CD14-positive monocyte (primary cell): ENCODE data around the gene MAP7. TPM values are rescaled to one million over a fixed set of nuclear protein-coding genes. Genes with fewer than 3 reads are reported as not detected.

ENCODE experiments used
- DNase-seq, 3 donors: peaks; one replicate each; pipeline ENCODE4 v3.0.0-alpha.2; 2011 to 2022
- H2AFZ ChIP-seq: 2 replicates; pipeline ENCODE4 v1.6.0; 2012; ENCODE audit warnings: mild to moderate bottlenecking, low read depth, low read length, inconsistent platforms; ENCODE audit not compliant: insufficient read depth, poor library complexity, severe bottlenecking
- H3K27ac ChIP-seq, 2 donors: 1 replicate in 1 of 2; 2 replicates in 1 of 2; pipeline ENCODE4 v1.5.1; 2012 to 2013; ENCODE audit warnings: low read length in 2 of 2, control low read depth in 1 of 2, inconsistent platforms in 1 of 2, low read depth in 1 of 2, mild to moderate bottlenecking in 1 of 2
- H3K27me3 ChIP-seq, 2 donors: one replicate each; pipeline versions ENCODE4 v1.6.0 to v1.6.1; 2011 to 2013; ENCODE audit warnings: low read length in 2 of 2; ENCODE audit not compliant: control insufficient read depth in 2 of 2, insufficient read depth in 2 of 2
- H3K36me3 ChIP-seq, 2 donors: replicated peaks in 1 of 2; 1 replicate in 1 of 2; 2 replicates in 1 of 2; pipeline versions ENCODE4 v1.5.1 to v1.6.1; 2012 to 2013; ENCODE audit warnings: low read length in 2 of 2, control low read depth in 1 of 2, inconsistent platforms in 1 of 2, mild to moderate bottlenecking in 1 of 2; ENCODE audit not compliant: insufficient read depth in 2 of 2, control insufficient read depth in 1 of 2
- H3K4me1 ChIP-seq, 2 donors: 1 replicate in 1 of 2; 2 replicates in 1 of 2; pipeline versions ENCODE4 v1.5.1 to v1.6.1; 2012 to 2013; ENCODE audit warnings: low read length in 2 of 2, control low read depth in 1 of 2, inconsistent platforms in 1 of 2, mild to moderate bottlenecking in 1 of 2, moderate library complexity in 1 of 2; ENCODE audit not compliant: insufficient read depth in 2 of 2, control insufficient read depth in 1 of 2
- H3K4me2 ChIP-seq: replicated peaks from 2 replicates; pipeline ENCODE3; 2012; ENCODE audit warnings: low read length, moderate library complexity, mild to moderate bottlenecking; ENCODE audit not compliant: poor library complexity, severe bottlenecking; ENCODE audit errors: extremely low read depth
- H3K4me3 ChIP-seq, 3 experiments: fragments of 200-600 bp in 1 of 3; sonication (generic) in 1 of 3; replicated peaks in 1 of 3; 1 replicate in 2 of 3; 2 replicates in 1 of 3; pipeline ENCODE4 v1.5.1; 2011 to 2013; ENCODE audit warnings: low read length in 3 of 3, mild to moderate bottlenecking in 3 of 3, control low read depth in 2 of 3, low read depth in 2 of 3, inconsistent platforms in 1 of 3, moderate library complexity in 1 of 3
- H3K79me2 ChIP-seq: 2 replicates; pipeline ENCODE4 v1.6.0; 2012; ENCODE audit warnings: mild to moderate bottlenecking, control low read depth, inconsistent platforms, low read length, moderate library complexity; ENCODE audit not compliant: insufficient read depth
- H3K9ac ChIP-seq: 2 replicates; pipeline ENCODE4 v1.6.0; 2017; ENCODE audit warnings: low read length, mild to moderate bottlenecking; ENCODE audit not compliant: insufficient read depth, poor library complexity, severe bottlenecking
- H3K9me3 ChIP-seq, 2 donors: replicated peaks in 1 of 2; 1 replicate in 1 of 2; 2 replicates in 1 of 2; pipeline versions ENCODE4 v1.5.1 to v1.6.1; 2012 to 2013; ENCODE audit warnings: low read length in 2 of 2, control low read depth in 1 of 2; ENCODE audit not compliant: control insufficient read depth in 1 of 2, insufficient read depth in 1 of 2
- H4K20me1 ChIP-seq: 2 replicates; pipeline ENCODE4 v1.6.0; 2012; ENCODE audit warnings: mild to moderate bottlenecking, low read length, control low read depth, moderate library complexity; ENCODE audit not compliant: insufficient read depth
- H3K27ac Mint-ChIP-seq, 7 donors: one replicate each; pipeline ENCODE4 v1.8.0; 2020; ENCODE audit warnings: mild to moderate bottlenecking in 7 of 7, mixed read lengths in 7 of 7, moderate library complexity in 6 of 7, inconsistent platforms in 2 of 7
- H3K27me3 Mint-ChIP-seq, 3 donors: one replicate each; pipeline ENCODE4 v1.8.0; 2021 to 2022; ENCODE audit warnings: low read depth in 3 of 3, mild to moderate bottlenecking in 3 of 3, mixed read lengths in 3 of 3, moderate library complexity in 3 of 3, inconsistent platforms in 1 of 3
- H3K36me3 Mint-ChIP-seq, 2 donors: one replicate each; pipeline ENCODE4 v1.8.0; 2020; ENCODE audit warnings: mixed read lengths in 2 of 2, inconsistent platforms in 1 of 2, mild to moderate bottlenecking in 1 of 2
- H3K4me1 Mint-ChIP-seq: one replicate; pipeline ENCODE4 v1.8.0; 2020; ENCODE audit warnings: mild to moderate bottlenecking, mixed read lengths
- H3K4me3 Mint-ChIP-seq, 2 donors: one replicate each; pipeline ENCODE4 v1.8.0; 2020; ENCODE audit warnings: mild to moderate bottlenecking in 2 of 2, mixed read lengths in 2 of 2, moderate library complexity in 1 of 2
- H3K9me3 Mint-ChIP-seq, 7 donors: one replicate each; pipeline ENCODE4 v1.8.0; 2020 to 2022; ENCODE audit warnings: mixed read lengths in 7 of 7, mild to moderate bottlenecking in 6 of 7, moderate library complexity in 6 of 7, inconsistent platforms in 2 of 7
- CTCF ChIP-seq: fragments of 200-600 bp; IDR thresholded peaks from one replicate; pipeline ENCODE4 v1.8.0; 2022; ENCODE audit warnings: antibody characterized with exemption, mild to moderate bottlenecking
- WGBS: methylation state at CpG from one replicate; pipeline ENCODE4 v1.1.5; 2013; ENCODE audit warnings: missing lambda C conversion rate; ENCODE audit not compliant: insufficient coverage; 5-methylcytosine and 5-hydroxymethylcytosine counted together
- intact Hi-C, 2 donors: fragments of 100-400 bp; cut with micrococcal nuclease; formaldehyde crosslinking; loops; one replicate each; pipeline versions ENCODE4 v1.15.0 to v1.15.1; 2023
- polyA plus RNA-seq, 3 donors: library from polyadenylated mRNA; depleted of rRNA in 1 of 3; unstranded in 2 of 3; stranded (reverse) in 1 of 3; fragments of 300-500 nt in 2 of 3; fragments of >200 nt in 1 of 3; fragmentation: Illumina TruSeq in 2 of 3; gene quantifications; 1 replicate in 2 of 3; 2 replicates in 1 of 3; pipeline ENCODE4 v1.2.3, GENCODE V29; 2012 to 2021

MAP7 gene
- polyA plus RNA-seq, 3 donors = 0.67 to 1.6 (median 1.2) TPM

- DNase-seq = no peak
- no peaks in the 10 kb centered on the region for H3K4me1 Mint-ChIP-seq
- no peaks in the 10 kb centered on the region for H3K27me3 ChIP-seq
- no peaks in the 10 kb centered on the region for H3K36me3 Mint-ChIP-seq
- H3K9ac ChIP-seq = no peak overlapping the region
- H4K20me1 ChIP-seq = no peaks in the 10 kb centered on the region
- H3K4me2 ChIP-seq = no peak overlapping the region
- no peak overlapping the region for H3K27ac Mint-ChIP-seq
- no peak overlapping the region for H2AFZ ChIP-seq
- no peak overlapping the region for H3K4me3 ChIP-seq
- H3K9me3 ChIP-seq = no peaks in the 10 kb centered on the region
- no peak for TF ChIP-seq CTCF
- peaks cover 0 to 2% (median 0%) of the 10 kb centered on the region in 3 donors for H3K27me3 Mint-ChIP-seq
- no peak overlapping the region for H3K4me3 Mint-ChIP-seq
- H3K79me2 ChIP-seq = no peaks in the 10 kb centered on the region
- H3K36me3 ChIP-seq = no peaks in the 10 kb centered on the region
- intact Hi-C loops = no loop called here
- H3K9me3 Mint-ChIP-seq = no peaks in the 10 kb centered on the region
- H3K27ac ChIP-seq = no peak overlapping the region
- H3K4me1 ChIP-seq = no peaks in the 10 kb centered on the region
Measured at GRCh38 chr6:136319732-136320131, 230.5 kb downstream of the MAP7 start.

GRCh38 chr6:136318676-136319075, 231.5 kb downstream of the MAP7 start:
- Mint-ChIP-seq H3K27ac (no peak overlapping the region), H3K4me3 (no peak overlapping the region), H3K36me3 (no peaks in the 10 kb centered on the region), H3K27me3 (peaks cover 0 to 2% (median 0%) of the 10 kb centered on the region in 3 donors), H3K9me3 (no peaks in the 10 kb centered on the region), H3K4me1 (no peaks in the 10 kb centered on the region)
- no peaks in the 10 kb centered on the region for H3K27me3 ChIP-seq
- no peaks in the 10 kb centered on the region for H3K4me1 ChIP-seq
- H3K79me2 ChIP-seq = no peaks in the 10 kb centered on the region
- H3K9me3 ChIP-seq = no peaks in the 10 kb centered on the region
- no peak for TF ChIP-seq CTCF
- H4K20me1 ChIP-seq = no peaks in the 10 kb centered on the region
- H3K4me3 ChIP-seq = no peak overlapping the region
- no peak overlapping the region for H2AFZ ChIP-seq
- 100% methylated on average over 3 of the region's 4 CpGs for WGBS
- no peak for DNase-seq
- H3K36me3 ChIP-seq = no peaks in the 10 kb centered on the region
- H3K4me2 ChIP-seq = no peak overlapping the region
- no peak overlapping the region for H3K9ac ChIP-seq
- H3K27ac ChIP-seq = no peak overlapping the region
- intact Hi-C loops = no loop called here
